KMS-11 (cell line): ENCODE measurements around the gene BTN3A1.
A peak's percentile ranks its signal among the peaks of the same experiment; 100 is the strongest.

ENCODE experiments used
- H2AFZ ChIP-seq: fragments of 200-600 bp; sonication (generic); 2 replicates; pipeline ENCODE4 v1.6.1; 2016; ENCODE audit warnings: antibody characterized with exemption, mixed run types, low read depth
- H3K27ac ChIP-seq: fragments of 200-600 bp; sonication (generic); 2 replicates; pipeline ENCODE4 v1.6.1; 2016; ENCODE audit warnings: mild to moderate bottlenecking, mixed run types
- H3K27me3 ChIP-seq: fragments of 200-600 bp; sonication (generic); 2 replicates; pipeline ENCODE4 v1.6.1; 2017; ENCODE audit warnings: mild to moderate bottlenecking, low read depth, mixed run types, moderate library complexity; ENCODE audit not compliant: insufficient read depth
- H3K36me3 ChIP-seq: fragments of 200-600 bp; sonication (generic); 2 replicates; pipeline ENCODE4 v1.6.1; 2017; ENCODE audit warnings: mild to moderate bottlenecking, mixed run types; ENCODE audit not compliant: insufficient read depth
- H3K4me1 ChIP-seq: fragments of 200-600 bp; sonication (generic); 2 replicates; pipeline ENCODE4 v1.6.1; 2016; ENCODE audit warnings: mild to moderate bottlenecking, low read depth, mixed run types; ENCODE audit not compliant: poor library complexity, severe bottlenecking
- H3K4me2 ChIP-seq: fragments of 200-600 bp; sonication (generic); 2 replicates; pipeline ENCODE4 v1.7.0; 2016; ENCODE audit warnings: mild to moderate bottlenecking, mixed run types
- H3K4me3 ChIP-seq: fragments of 200-600 bp; sonication (generic); IDR thresholded peaks from 2 replicates; pipeline ENCODE4 v1.6.1; 2017; ENCODE audit warnings: low read depth, low read length, mixed read lengths; ENCODE audit not compliant: insufficient read depth
- H3K79me2 ChIP-seq: fragments of 200-600 bp; sonication (generic); 2 replicates; pipeline ENCODE4 v1.6.1; 2016; ENCODE audit warnings: low read depth, mixed run types; ENCODE audit not compliant: insufficient read depth
- H3K9ac ChIP-seq: fragments of 200-600 bp; sonication (generic); 2 replicates; pipeline ENCODE4 v1.6.1; 2016; ENCODE audit warnings: mild to moderate bottlenecking, mixed run types
- H4K20me1 ChIP-seq: fragments of 200-600 bp; sonication (generic); 2 replicates; pipeline ENCODE4 v1.6.1; 2016; ENCODE audit warnings: mild to moderate bottlenecking, mixed run types; ENCODE audit not compliant: insufficient read depth
- TF ChIP-seq, protein P1 (sequence below): fragments of 200-600 bp; sonication (generic); conservative IDR thresholded peaks from 2 replicates; pipeline ENCODE4 v1.6.1; 2017; ENCODE audit warnings: low read depth, mild to moderate bottlenecking, antibody characterized with exemption, low read length, moderate library complexity, mixed read lengths

The BTN3A1 gene

DNA sequence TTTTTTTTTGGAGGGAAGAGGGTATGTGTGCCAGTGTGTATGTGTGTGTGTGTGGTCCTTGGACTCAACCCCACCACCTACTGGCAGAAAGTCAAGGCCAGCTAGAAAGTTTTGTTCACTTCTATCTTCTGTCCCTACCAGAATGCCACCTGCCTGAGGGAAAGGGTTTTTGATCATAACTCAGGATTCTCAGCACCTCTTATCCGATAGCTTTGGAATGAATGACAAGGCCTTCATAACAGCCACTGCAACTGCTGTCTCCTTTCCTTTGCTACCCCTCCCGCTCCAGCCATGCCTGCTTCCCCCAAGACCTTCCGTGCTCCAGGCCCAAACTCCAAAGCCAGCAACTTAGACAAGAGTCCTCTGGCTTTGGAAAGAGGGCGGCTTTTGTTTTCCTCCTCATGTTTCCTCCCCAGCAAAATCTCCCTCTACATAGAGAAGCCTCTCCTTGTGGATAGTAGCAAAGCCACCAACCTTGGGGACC, 18.7 kb downstream of the BTN3A1 start:
- Histone ChIP-seq H3K4me3 (peak overlapping the region; percentile 64), H3K4me1 (peaks cover 18% of the 10 kb centered on the region), H3K9ac (no peak overlapping the region), H4K20me1 (no peaks in the 10 kb centered on the region), H3K4me2 (peak overlapping the region; percentile 77), H3K79me2 (no peaks in the 10 kb centered on the region), H3K27me3 (no peaks in the 10 kb centered on the region), H3K27ac (no peak overlapping the region), H2AFZ (peak overlapping the region; percentile 94), H3K36me3 (no peaks in the 10 kb centered on the region)
- TF ChIP-seq, protein P1, sequence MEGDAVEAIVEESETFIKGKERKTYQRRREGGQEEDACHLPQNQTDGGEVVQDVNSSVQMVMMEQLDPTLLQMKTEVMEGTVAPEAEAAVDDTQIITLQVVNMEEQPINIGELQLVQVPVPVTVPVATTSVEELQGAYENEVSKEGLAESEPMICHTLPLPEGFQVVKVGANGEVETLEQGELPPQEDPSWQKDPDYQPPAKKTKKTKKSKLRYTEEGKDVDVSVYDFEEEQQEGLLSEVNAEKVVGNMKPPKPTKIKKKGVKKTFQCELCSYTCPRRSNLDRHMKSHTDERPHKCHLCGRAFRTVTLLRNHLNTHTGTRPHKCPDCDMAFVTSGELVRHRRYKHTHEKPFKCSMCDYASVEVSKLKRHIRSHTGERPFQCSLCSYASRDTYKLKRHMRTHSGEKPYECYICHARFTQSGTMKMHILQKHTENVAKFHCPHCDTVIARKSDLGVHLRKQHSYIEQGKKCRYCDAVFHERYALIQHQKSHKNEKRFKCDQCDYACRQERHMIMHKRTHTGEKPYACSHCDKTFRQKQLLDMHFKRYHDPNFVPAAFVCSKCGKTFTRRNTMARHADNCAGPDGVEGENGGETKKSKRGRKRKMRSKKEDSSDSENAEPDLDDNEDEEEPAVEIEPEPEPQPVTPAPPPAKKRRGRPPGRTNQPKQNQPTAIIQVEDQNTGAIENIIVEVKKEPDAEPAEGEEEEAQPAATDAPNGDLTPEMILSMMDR = peak; percentile 52; the same call in 1 of the 2 replicates

DNA sequence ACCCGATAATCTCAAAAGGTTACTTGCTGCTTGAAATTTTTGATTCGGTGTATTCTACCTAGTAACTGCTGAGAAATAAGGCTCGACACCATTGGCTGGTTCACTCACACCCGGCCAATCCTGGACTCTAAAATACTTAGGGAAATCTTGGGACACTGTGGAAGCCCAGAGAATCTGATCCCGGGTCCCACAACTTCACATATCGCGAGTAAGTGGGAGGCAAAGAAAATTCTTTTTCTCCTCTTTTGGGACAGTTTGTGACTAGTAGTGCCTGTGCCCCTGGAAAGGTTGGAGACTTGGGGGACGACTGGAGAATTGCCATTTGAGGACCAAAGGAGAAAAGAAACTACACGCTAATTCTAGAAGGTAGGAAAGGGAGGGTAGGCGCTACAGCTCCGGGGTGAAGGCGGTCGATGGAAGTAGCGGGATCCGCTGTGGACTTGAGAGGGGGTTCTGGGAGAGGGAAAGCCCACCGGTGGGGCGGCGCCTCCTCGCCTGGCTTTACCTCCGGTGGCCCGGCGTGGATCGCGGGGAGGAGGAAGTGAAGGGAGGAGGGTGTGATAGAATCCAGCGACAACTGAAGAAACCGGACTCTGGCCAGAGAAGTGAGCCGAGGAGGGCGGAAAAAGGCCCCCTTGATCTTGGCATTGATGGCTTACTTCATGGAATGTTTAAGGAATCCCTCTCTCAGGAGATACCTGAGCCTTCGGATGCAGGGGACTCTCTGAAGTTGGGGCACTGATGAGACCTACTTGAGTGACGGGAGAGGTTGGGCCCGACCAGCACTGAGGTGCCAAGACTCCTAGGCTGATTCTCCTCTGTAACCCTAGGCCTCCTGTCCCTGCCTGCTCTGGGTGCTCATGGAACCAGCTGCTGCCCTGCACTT, 19.4 kb downstream of the BTN3A1 start:
- peak overlapping the region; percentile 64 for H3K4me3 ChIP-seq
- H3K36me3 ChIP-seq = no peaks in the 10 kb centered on the region
- no peak overlapping the region for H3K27ac ChIP-seq
- H3K27me3 ChIP-seq = no peaks in the 10 kb centered on the region
- TF ChIP-seq, protein P1 = no peak
- peak overlapping the region; percentile 62 for H3K9ac ChIP-seq
- peak overlapping the region; percentile 77 for H3K4me2 ChIP-seq
- H2AFZ ChIP-seq = peak overlapping the region; percentile 94
- H4K20me1 ChIP-seq = no peaks in the 10 kb centered on the region
- H3K79me2 ChIP-seq = no peaks in the 10 kb centered on the region
- H3K4me1 ChIP-seq = peaks cover 18% of the 10 kb centered on the region

DNA sequence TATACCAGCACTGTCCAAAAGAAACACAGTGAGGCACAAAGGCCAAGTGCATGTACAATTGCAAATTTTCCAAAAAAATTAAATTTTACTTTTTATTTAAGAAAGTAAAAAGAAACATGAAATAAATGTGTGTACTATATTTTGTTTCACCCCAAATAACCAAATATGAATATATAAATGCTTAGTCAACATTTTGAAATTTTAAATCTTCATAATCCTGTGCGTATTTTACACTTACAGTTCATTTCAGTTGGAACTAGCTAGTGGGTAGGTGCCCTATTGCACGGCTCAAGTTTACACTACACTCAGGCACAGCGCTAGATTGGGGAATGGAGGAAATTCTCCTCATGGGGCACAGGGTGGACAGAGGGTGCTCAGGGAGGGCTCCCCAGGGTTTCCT, 20.3 kb downstream of the BTN3A1 start:
- no peak overlapping the region for H3K4me3 ChIP-seq
- H3K4me2 ChIP-seq = peak overlapping the region; percentile 77
- no peaks in the 10 kb centered on the region for H3K27me3 ChIP-seq
- no peaks in the 10 kb centered on the region for H4K20me1 ChIP-seq
- H3K9ac ChIP-seq = no peak overlapping the region
- no peaks in the 10 kb centered on the region for H3K36me3 ChIP-seq
- peaks cover 18% of the 10 kb centered on the region for H3K4me1 ChIP-seq
- TF ChIP-seq, protein P1 = no peak
- H3K27ac ChIP-seq = no peak overlapping the region
- no peaks in the 10 kb centered on the region for H3K79me2 ChIP-seq
- peak overlapping the region; percentile 94; the same call in 1 of the 2 replicates for H2AFZ ChIP-seq

DNA sequence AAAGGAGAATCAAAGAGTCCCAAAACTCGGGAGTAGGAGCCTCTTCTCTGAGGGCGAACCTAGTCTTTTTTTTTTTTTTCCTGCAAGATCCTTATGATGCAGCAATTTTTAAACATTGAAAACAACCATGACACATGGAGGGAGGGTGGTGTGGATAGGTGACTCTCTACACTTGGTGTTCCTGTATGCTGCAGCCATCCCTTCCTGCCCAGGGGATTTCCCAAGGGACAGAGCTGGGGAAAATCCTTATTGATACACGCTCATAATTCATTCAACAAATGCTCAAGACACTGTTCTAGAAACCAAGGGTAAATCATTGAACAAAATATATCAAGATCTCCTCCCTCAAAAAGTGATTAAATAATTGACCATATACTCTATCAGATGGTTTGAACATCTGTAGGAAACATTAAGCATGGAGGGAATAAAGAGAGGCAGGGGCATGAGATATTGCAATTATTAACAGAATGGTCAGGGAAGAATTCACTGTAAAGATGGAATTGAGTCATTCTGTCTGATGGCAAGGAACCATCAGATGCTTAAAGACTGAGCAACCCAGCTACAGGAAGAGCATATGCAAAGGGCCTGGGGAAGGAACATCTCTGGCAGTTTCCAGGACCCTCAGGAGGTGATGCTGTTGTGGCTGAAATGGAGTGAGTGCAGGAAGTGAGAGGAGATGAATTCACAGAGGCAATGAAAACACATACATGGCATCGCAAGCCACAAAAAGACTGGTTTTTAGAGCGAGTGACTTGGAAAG, 24.8 kb downstream of the BTN3A1 start:
- Histone ChIP-seq H3K27me3 (no peaks in the 10 kb centered on the region), H3K9ac (no peak overlapping the region), H3K4me2 (no peak overlapping the region), H3K36me3 (no peaks in the 10 kb centered on the region), H3K27ac (no peak overlapping the region), H3K4me1 (peaks cover 9% of the 10 kb centered on the region), H3K79me2 (no peaks in the 10 kb centered on the region), H2AFZ (no peak overlapping the region), H4K20me1 (no peaks in the 10 kb centered on the region), H3K4me3 (no peak overlapping the region)
- TF ChIP-seq, protein P1 = no peak
